Astrocyte (in vitro differentiated cells and primary cell): ENCODE data around the gene WNT7B. TPM values are rescaled to one million over a fixed set of nuclear protein-coding genes. Genes with fewer than 3 reads are reported as not detected.

Experiments used
- DNase-seq: peaks from one replicate; pipeline ENCODE4 v3.0.0-alpha.2; 2010; ENCODE audit warnings: low read depth
- FAIRE-seq: peaks from 2 replicates; lab custom pipeline; 2011; peaks lifted over from hg19 to GRCh38; lab: Jason Lieb, UNC
- H2AFZ ChIP-seq: 2 replicates; pipeline ENCODE4 v1.6.0; 2012; ENCODE audit warnings: low read depth, low read length, inconsistent platforms
- H3K27ac ChIP-seq: 2 replicates; pipeline ENCODE4 v1.5.1; 2011; ENCODE audit warnings: low read depth, low read length, inconsistent platforms
- H3K27me3 ChIP-seq: 2 replicates; pipeline ENCODE4 v1.6.0; 2011; ENCODE audit warnings: low read length, inconsistent platforms; ENCODE audit not compliant: insufficient read depth
- H3K36me3 ChIP-seq: 2 replicates; pipeline ENCODE4 v1.5.1; 2011; ENCODE audit warnings: low read length, inconsistent platforms; ENCODE audit not compliant: insufficient read depth
- H3K4me1 ChIP-seq: 2 replicates; pipeline ENCODE4 v1.5.1; 2011; ENCODE audit warnings: low read length, inconsistent platforms; ENCODE audit not compliant: insufficient read depth
- H3K4me2 ChIP-seq: 2 replicates; pipeline ENCODE4 v1.6.0; 2012; ENCODE audit warnings: low read length, inconsistent platforms
- H3K4me3 ChIP-seq: 2 replicates; pipeline ENCODE4 v1.5.1; 2011; ENCODE audit warnings: low read depth, mild to moderate bottlenecking, low read length, inconsistent platforms; ENCODE audit not compliant: insufficient read depth
- H3K79me2 ChIP-seq: 2 replicates; pipeline ENCODE4 v1.6.0; 2012; ENCODE audit warnings: mild to moderate bottlenecking, low read length, inconsistent platforms; ENCODE audit not compliant: insufficient read depth
- H3K9ac ChIP-seq: 2 replicates; pipeline ENCODE4 v1.6.0; 2012; ENCODE audit warnings: mild to moderate bottlenecking, low read length, inconsistent platforms
- H3K9me3 ChIP-seq: 2 replicates; pipeline ENCODE4 v1.5.1; 2012; ENCODE audit warnings: low read depth, mild to moderate bottlenecking, low read length, inconsistent platforms; ENCODE audit not compliant: insufficient read depth
- H4K20me1 ChIP-seq: 2 replicates; pipeline ENCODE4 v1.6.0; 2012; ENCODE audit warnings: low read length, inconsistent platforms; ENCODE audit not compliant: insufficient read depth
- H3K27ac Mint-ChIP-seq: one replicate; pipeline ENCODE4 v1.8.0; 2021; ENCODE audit warnings: mild to moderate bottlenecking, mixed read lengths; ENCODE audit not compliant: unreplicated experiment
- H3K27me3 Mint-ChIP-seq: one replicate; pipeline ENCODE4 v1.8.0; 2021; ENCODE audit warnings: low read depth, mixed read lengths; ENCODE audit not compliant: unreplicated experiment
- H3K36me3 Mint-ChIP-seq: one replicate; pipeline ENCODE4 v1.8.0; 2021; ENCODE audit warnings: low read depth, mixed read lengths; ENCODE audit not compliant: unreplicated experiment
- H3K4me1 Mint-ChIP-seq: one replicate; pipeline ENCODE4 v1.8.0; 2021; ENCODE audit warnings: low read depth, mixed read lengths; ENCODE audit not compliant: unreplicated experiment
- H3K4me3 Mint-ChIP-seq: one replicate; pipeline ENCODE4 v1.8.0; 2021; ENCODE audit warnings: mild to moderate bottlenecking, moderate library complexity, mixed read lengths; ENCODE audit not compliant: unreplicated experiment
- H3K9me3 Mint-ChIP-seq: one replicate; pipeline ENCODE4 v1.8.0; 2021; ENCODE audit warnings: mild to moderate bottlenecking, mixed read lengths; ENCODE audit not compliant: unreplicated experiment
- CTCF ChIP-seq: IDR thresholded peaks from 2 replicates; pipeline ENCODE4 v1.5.1; 2011; ENCODE audit warnings: low read depth, mild to moderate bottlenecking, inconsistent platforms, low read length, moderate library complexity; ENCODE audit not compliant: insufficient read depth
- EZH2 ChIP-seq: IDR thresholded peaks from 2 replicates; pipeline ENCODE4 v1.6.1; 2012; ENCODE audit warnings: mild to moderate bottlenecking, low read length, inconsistent platforms; ENCODE audit not compliant: insufficient read depth
- total RNA-seq: library from RNA; stranded (reverse); gene quantifications from 2 replicates; pipeline ENCODE4 v1.2.1, GENCODE V29; 2021

WNT7B gene
- total RNA-seq, 1 donor from 2014 or later = 1.7 TPM

- Histone ChIP-seq H3K9ac (no peak overlapping the region), H3K4me2 (no peak overlapping the region), H2AFZ (no peak overlapping the region), H3K27me3 (no peaks in the 10 kb centered on the region), H3K27ac (no peak overlapping the region), H3K4me1 (peaks cover 6% of the 10 kb centered on the region), H3K9me3 (no peaks in the 10 kb centered on the region), H3K36me3 (no peaks in the 10 kb centered on the region), H4K20me1 (peaks cover 83% of the 10 kb centered on the region), H3K4me3 (no peak overlapping the region), H3K79me2 (peaks cover 96% of the 10 kb centered on the region)
- DNase-seq (no peak), FAIRE-seq (no peak)
- Mint-ChIP-seq H3K4me1 (no peaks in the 10 kb centered on the region), H3K4me3 (no peak overlapping the region), H3K9me3 (no peaks in the 10 kb centered on the region), H3K27me3 (peaks cover 34% of the 10 kb centered on the region), H3K36me3 (peaks cover 3% of the 10 kb centered on the region), H3K27ac (peak overlapping the region; percentile 12)
- TF ChIP-seq EZH2 (no peak), CTCF (no peak)
Observed at GRCh38 chr22:45953178-45953577, 23.8 kb downstream of the WNT7B start.

DNA sequence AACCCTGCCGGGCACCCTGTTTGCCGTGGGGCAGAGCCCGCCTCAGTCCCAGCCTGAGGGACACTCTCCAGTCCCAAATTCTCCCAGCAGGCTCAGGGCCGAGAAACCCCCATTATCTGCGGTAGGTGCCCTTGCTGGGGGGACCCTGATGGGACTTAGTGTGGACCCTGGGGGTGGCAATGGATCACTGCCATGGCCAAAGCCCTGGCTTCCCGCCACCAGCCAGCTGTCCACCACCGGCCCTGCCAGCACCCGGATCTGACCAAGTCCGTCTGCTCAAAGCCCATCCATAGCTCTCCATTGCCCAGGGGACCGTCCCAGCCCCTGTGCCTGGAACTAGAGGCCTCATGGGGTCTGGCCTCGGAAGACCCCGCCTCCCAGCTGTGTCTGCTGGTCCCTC, 24.4 kb downstream of the WNT7B start:
- H3K27ac Mint-ChIP-seq = no peak overlapping the region
- no peaks in the 10 kb centered on the region for H3K36me3 ChIP-seq
- no peak overlapping the region for H3K9ac ChIP-seq

More for the DNA sequence above, 24.4 kb downstream of the WNT7B start:
- H3K27ac ChIP-seq = no peak overlapping the region
- DNase-seq (no peak), FAIRE-seq (no peak)
- TF ChIP-seq EZH2 (no peak), CTCF (no peak)
- H3K4me2 ChIP-seq = no peak overlapping the region
- H3K36me3 Mint-ChIP-seq = peaks cover 3% of the 10 kb centered on the region
- peaks cover 82% of the 10 kb centered on the region for H4K20me1 ChIP-seq
- peaks cover 37% of the 10 kb centered on the region for H3K27me3 Mint-ChIP-seq
- peaks cover 96% of the 10 kb centered on the region for H3K79me2 ChIP-seq
- no peaks in the 10 kb centered on the region for H3K9me3 Mint-ChIP-seq
- peaks cover 6% of the 10 kb centered on the region for H3K4me1 ChIP-seq
- H3K9me3 ChIP-seq = no peaks in the 10 kb centered on the region
- H3K4me3 Mint-ChIP-seq = no peak overlapping the region
- no peak overlapping the region for H2AFZ ChIP-seq
- no peaks in the 10 kb centered on the region for H3K4me1 Mint-ChIP-seq
- H3K4me3 ChIP-seq = no peak overlapping the region
- no peaks in the 10 kb centered on the region for H3K27me3 ChIP-seq
